ENCODE data around the gene MAEA.
"Not testable (repeated sequence)": the region's sequence is repeated elsewhere in the genome, so short reads cannot be mapped to it uniquely, and the experiment has no call there.

Gene MAEA

GRCh38 chr4:1334579-1334895 lies 44.8 kb downstream of the MAEA start:
- DNase-seq (ENCODE audit: low read depth in 2 of 2): no peak

- not testable (repeated sequence) for DNase-seq (ENCODE audit: low read depth in 2 of 2)
These were observed 45.6 kb downstream of the MAEA start for GRCh38 chr4:1335193-1335883.

- DNase-seq (ENCODE audit: low read depth in 2 of 2): no peak
These were observed 46.4 kb downstream of the MAEA start for GRCh38 chr4:1336088-1336491.

- peak; percentile 48 to 68 for DNase-seq (ENCODE audit: low read depth in 2 of 2)
These were observed 47.7 kb downstream of the MAEA start for GRCh38 chr4:1337376-1337831.

GRCh38 chr4:1337951-1338751 lies 48.5 kb downstream of the MAEA start:
- DNase-seq (ENCODE audit: low read depth in 2 of 2): no peak

GRCh38 chr4:1338752-1339414 lies 49.2 kb downstream of the MAEA start:
- no peak for DNase-seq (ENCODE audit: low read depth in 2 of 2)

- no peak for DNase-seq (ENCODE audit: low read depth in 2 of 2)
These were observed 49.8 kb downstream of the MAEA start for GRCh38 chr4:1339489-1339888.

GRCh38 chr4:1340181-1340747 lies 50.6 kb downstream of the MAEA start:
- no peak for DNase-seq (ENCODE audit: low read depth in 2 of 2)

- no peak for DNase-seq (ENCODE audit: low read depth in 2 of 2)
These were observed 51.2 kb downstream of the MAEA start for GRCh38 chr4:1340861-1341260.

- no peak for DNase-seq (ENCODE audit: low read depth in 2 of 2)
These were observed 52.3 kb downstream of the MAEA start for GRCh38 chr4:1342003-1342402.

- DNase-seq (ENCODE audit: low read depth in 2 of 2): no peak
These were observed 55.0 kb downstream of the MAEA start for GRCh38 chr4:1344696-1345095.

- peak in 1 of 2 donors; percentile 14 for DNase-seq (ENCODE audit: low read depth in 2 of 2)
These were observed 56.5 kb downstream of the MAEA start for GRCh38 chr4:1345903-1346780.

GRCh38 chr4:1346781-1347409 lies 57.2 kb downstream of the MAEA start, which contains the start of gene UVSSA:
TSS of gene UVSSA (plus strand) at chr4:1347208. CDS start at chr4:1348092, 884 bp downstream.
- peak; percentile 100 for DNase-seq (ENCODE audit: low read depth in 2 of 2)

- peak; percentile 30 to 32 for DNase-seq (ENCODE audit: low read depth in 2 of 2)
These were observed 57.7 kb downstream of the MAEA start for GRCh38 chr4:1347410-1347864.

GRCh38 chr4:1348014-1348513 lies 58.4 kb downstream of the MAEA start:
- no peak for DNase-seq (ENCODE audit: low read depth in 2 of 2)

GRCh38 chr4:1348746-1349145 lies 59.1 kb downstream of the MAEA start:
- DNase-seq (ENCODE audit: low read depth in 2 of 2): no peak

- DNase-seq (ENCODE audit: low read depth in 2 of 2): no peak
These were observed 59.9 kb downstream of the MAEA start for GRCh38 chr4:1349359-1350168.

- DNase-seq (ENCODE audit: low read depth in 2 of 2): no peak
These were observed 60.5 kb downstream of the MAEA start for GRCh38 chr4:1350169-1350520.

GRCh38 chr4:1351854-1352566 lies 62.3 kb downstream of the MAEA start:
- DNase-seq (ENCODE audit: low read depth in 2 of 2): peak; percentile 84 to 88

Data from stimulated activated CD8-positive, alpha-beta memory T cell treated with anti-CD3 and anti-CD28 coated beads, Interleukin-2, amount 100 ng/mL, for 48 hours (primary cell).